HG02840 (cell line): ENCODE data around the gene SEL1L3.
"Not testable (repeated sequence)": the region's sequence is repeated elsewhere in the genome, so short reads cannot be mapped to it uniquely, and the experiment has no call there.

Source experiments
- ATAC-seq: cut with Tn5 transposase; IDR thresholded peaks from one replicate; pipeline ENCODE4 v1.9.1; 2021; ENCODE audit warnings: mild to moderate bottlenecking, moderate library complexity, moderate number of reproducible peaks; ENCODE audit not compliant: unreplicated experiment, low FRiP score

Gene SEL1L3

DNA sequence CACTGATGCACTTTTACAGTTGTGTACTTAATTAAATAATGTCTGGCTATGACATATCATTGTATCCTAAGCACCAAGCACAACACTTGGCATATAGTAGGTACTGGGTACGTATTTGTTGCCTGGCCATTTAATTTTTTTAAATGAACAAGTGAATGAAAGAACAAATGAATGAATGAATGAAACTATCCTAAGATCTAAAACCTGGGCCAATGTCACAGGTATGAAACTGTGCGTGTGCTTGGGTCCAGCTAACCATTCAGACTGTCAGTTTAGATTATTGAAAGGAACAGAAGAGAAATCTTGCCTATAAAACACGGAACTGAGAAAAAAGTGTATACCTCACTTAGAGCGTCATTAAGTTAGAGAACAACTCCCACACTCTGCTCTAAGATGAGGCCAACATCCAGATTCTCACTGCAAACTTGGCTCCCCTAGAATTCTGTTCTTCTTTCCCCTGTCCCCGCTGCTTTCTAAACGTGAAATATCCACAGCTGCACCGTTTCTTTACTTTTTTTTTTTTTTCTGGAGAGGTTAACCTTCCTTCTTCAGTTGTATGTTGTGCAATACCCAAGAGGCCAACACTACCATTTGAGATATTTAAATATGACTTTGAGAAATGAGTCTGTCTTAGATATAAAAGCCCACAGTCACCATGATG, 17.3 kb upstream of the SEL1L3 start:
- peak; percentile 49 for ATAC-seq

DNA sequence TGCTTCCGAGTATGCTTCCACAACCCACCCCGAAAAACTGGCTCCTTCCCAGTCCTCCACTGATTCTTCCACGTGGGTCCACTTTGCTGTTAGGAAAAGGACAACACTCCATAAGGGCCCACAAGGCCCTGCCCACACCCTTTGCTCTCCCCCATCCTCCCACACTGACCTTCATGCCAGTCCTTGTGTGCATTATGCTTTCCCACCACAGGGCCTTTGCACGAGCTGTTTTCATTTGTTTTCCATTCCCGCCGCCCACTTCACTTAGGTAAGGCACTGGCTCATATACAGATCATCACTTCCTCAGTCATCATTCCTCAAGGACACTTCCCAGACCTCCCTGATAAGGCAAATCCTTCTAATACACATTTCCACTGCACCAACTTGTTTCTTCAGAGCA, 16.8 kb upstream of the SEL1L3 start:
- ATAC-seq = no peak

DNA sequence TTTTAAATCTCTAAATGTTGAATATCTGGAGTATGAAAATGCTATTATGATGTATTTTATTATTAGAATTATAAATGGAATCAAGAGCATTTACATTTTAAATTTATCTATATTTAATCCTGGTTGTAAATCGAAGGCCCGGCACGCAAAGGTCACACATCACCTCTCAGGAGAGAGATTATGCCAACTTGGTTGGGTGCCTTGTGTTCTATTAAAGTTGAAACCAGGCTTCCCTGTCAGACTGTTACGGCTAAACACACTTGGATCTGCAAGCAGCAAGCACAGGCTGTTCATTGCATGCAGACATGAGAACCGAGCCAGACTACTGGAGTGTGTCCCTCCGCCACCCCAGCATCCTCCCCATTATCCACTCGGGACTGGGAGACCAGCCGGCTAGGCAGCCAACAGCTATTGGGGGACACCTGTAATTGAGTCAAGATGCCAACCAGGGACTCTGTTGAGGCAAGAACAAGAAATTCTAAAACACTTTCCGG, 16.4 kb upstream of the SEL1L3 start:
- no peak for ATAC-seq

DNA sequence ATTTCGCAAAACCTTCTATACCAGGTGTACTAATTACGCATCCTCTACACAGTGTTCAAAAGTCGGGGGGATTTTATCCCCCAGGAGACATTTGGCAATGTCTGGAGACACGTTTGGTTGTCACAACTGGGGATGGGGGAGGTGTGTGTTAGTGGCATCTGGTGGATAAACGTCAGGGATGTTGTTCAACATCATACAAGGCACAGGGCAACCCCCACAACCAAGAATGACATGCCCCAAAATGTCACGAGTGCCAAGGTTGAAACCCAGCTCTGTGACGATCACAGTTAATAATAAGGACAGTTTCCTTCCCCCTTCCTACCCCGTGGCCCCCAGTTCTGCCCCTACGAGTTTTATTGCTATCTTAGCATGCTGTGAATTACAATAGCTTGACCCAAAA, 15.9 kb upstream of the SEL1L3 start:
- no peak for ATAC-seq

DNA sequence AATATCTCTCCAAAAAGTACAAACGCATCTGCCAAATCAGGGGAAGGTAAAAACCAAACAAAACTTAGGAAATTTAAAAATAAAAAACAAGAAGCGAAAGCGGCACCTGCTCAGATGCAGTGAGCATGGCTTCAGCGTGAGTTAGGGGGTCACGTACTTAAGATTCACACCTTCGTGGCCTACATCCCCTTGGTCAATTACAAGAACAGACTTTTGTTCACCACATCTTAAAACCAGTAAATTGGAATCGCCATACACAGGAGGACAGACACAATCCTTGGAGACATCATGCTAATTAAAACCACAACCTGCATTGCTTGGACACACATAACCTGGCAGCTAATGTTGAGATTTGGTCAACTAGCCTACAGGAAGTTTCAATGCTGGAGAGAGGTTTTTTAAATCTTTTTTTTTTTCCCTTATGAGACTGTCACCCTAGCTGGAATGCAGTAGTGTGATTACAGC, 12.5 kb upstream of the SEL1L3 start:
- ATAC-seq = peak; percentile 49

DNA sequence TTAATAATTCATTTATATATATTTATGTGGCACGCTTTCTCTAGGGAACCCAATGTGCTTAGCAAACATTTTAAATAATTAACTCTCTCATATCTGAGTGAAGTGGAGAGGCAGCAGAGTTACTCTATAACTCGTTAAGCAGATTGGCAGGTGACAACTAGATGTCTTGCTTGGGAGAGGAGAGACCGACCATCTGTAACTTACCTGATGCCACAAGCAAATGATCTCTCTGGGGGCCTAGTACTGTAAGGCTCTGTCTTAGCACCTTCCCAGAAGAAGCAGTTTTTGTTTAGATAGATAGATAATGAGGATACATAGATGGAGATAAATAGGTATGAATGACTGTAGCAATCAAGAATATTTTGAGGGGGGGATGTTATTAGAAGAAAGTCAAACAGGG, 11.9 kb upstream of the SEL1L3 start:
- ATAC-seq = peak; percentile 50

DNA sequence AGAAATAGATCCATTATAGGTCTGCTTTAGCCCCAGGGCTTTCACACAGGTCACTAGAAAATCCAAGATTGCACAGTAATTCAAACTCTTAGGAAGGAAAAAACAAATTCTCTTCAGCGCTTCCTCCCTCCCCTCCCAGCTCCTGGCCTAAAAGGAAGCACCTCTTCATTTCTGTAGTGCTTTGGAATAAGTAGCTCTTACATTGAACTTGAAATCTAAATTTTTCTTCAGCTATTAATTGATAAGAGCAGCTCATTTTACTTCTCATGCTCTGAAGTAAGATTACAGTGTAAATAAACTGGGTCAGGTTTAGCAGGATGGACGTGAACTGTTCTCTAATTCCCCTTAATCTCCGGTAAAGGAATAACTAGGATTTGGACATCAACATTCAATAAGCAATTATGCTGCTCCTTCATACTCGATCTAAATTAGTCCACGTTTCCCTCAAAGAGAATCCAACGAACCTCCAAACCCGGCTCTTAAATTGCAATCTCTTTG, 10.9 kb upstream of the SEL1L3 start:
- no peak for ATAC-seq

DNA sequence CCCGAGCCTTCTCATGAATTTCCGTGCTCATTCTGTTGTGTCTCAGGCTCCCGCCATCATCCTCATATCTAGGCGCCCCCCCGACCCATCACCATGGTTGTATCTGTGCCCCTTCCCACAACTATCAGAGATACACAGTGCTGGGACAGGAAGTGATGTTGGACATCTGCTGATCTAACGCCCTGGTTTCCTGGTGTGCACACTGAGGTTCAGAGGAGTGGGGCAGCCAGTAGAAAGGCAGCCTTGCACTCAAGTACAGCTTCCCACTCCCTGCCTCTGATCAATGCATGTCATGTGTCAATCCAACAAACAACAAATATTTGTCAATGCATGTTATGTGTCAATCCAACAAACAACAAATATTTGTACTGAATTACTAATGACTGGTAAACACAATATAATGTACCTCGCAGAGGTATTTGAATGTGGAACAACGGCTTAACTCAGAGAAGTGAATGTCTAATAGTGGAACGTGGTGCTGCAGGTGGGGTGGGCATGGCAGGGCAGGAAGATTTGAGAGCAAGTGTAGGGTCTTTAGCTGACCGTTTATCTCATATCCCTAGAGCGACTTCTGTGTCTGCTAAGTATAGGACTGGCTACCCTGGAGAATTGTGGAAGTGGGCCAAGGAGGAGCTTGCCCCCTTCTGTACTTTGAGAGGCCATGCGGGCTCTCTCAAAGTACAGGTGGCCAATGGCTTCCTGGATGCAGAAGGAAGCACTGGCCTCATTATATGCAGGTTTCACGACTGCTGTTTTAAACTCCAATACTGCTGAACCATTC, 10.3 kb upstream of the SEL1L3 start:
- no peak for ATAC-seq

DNA sequence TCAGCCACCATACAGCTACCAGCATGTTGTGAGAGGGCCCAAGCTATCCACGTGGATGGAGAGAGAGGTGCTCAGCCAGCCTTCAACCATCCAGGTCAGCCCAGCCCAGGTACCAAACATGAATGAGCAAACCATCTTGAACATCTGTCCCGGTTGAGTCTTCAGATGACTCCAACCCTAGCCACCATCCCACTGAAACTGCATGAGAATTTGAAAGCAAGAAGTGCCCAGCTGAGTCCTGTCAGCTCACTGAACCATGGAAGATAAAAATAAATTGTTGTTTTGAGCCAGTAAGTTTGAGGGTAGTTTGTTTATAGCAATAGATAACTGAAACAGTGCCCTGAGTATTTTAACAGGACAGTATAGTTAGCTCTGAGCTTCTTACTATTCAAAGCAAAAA, 7.3 kb upstream of the SEL1L3 start:
- ATAC-seq = no peak

DNA sequence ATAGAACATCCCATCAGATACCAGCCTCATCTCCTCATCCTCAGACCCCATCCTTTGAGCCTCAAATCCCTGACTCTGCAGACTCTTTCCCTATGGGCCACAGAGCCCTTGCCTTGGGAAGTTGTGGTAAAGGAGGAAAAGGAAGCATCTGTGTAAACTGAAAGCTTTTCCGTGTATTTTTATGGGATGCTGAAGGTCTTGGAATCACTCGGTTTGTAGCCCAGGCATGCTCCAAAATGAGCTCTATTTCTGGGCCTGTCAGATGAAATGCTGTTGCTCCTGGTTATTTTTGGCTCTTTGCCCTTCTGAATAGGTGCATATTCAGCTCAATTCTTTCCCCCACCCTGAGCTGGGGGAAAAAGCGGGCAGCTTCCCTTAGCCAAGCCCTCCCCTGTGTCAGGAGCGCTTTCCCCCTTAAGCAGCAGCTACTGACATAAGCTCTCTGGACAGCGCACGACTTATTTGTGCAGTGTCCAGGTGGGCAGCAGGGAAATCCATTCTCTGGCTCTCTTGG, 5.0 kb upstream of the SEL1L3 start:
- ATAC-seq = no peak

DNA sequence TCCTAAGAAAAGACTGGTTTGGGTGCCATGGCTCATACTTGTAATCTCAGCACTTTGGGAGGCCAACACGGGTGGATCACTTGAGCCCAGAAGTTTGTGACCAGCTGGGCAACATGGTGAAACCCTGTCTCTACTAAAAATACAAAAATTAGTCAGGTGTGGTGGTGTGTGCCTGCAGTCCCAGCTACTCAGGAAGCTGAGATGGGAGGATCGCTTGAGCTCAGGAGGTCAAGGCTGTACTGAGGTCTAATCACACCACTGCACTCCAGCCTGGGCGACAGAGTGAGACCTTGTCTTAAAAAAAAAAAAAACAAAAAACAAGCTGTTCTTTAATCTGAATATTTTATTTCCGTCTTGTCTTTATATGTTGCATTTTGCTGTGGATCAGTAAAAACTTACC, 3.6 kb upstream of the SEL1L3 start:
- ATAC-seq = not testable (repeated sequence)

DNA sequence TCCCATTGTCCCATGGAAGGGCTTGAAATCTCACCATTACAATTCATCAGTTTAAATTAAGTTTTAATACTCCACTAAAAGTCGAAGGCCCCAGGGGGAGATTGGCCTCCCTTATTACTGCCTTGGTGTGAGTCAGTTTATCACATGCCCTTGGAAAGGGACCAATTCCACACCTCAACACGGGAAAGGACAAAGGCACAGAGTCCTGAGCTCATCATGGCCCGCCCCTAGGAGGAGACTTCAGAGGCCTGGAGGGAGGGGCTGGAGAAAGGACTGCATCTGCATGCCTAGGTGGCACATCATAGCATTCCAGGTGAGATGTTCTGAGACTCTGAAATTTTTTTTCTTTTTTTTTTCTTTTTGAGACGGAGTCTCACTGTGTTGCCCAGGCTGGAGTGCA, 2.8 kb upstream of the SEL1L3 start:
- ATAC-seq = no peak

DNA sequence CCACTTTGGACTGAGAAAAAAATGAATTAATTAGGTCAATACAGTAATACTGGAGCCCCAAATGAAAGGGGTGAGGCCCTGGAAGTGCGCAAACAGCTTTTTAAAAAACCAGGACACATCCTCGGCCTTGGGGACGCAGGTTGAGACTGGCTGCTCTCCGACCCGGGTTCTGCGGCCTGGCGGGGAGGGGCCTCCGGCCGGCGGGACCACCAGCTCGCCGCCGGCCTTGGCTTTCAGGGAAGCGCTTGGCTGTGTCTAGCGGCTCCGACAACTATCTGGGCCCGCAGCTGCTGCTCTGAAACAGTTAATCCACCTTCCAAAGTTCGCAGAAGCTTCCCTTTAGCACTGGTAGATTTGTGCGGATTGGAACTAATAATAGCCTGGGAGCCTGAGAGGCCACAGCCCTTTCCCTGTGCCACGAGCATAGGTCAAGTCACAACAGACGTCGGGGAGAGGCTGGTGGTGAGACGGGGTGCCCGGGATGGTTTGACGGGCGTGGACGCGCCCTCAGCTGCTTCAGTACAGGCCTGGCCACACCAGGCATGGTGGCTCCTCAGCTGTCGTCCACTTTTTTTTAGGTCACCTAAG, 1.1 kb upstream of the SEL1L3 start:
- ATAC-seq = no peak

DNA sequence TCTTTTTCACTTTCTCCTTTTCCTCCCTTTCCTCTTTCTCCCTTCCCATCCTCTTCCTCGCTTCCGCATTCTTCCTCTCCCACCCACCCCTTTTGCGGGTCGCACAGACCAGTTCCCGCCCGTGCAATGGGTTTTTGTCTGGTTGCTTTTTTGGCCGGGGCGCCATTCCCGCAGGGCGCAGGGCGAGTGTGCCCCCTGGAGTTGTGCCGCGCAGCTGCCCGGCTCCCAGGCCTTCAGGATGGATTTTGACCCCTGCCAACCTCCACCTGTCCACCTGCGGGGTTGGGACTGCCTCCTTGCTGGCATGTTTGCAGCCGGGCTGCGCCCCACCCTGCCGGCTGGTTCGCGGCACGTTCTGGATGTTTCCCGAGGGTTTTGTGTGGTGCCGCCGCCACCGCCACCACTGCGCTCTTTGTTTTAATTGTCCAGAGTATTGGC, 578 bp upstream of the SEL1L3 start:
- ATAC-seq = no peak

DNA sequence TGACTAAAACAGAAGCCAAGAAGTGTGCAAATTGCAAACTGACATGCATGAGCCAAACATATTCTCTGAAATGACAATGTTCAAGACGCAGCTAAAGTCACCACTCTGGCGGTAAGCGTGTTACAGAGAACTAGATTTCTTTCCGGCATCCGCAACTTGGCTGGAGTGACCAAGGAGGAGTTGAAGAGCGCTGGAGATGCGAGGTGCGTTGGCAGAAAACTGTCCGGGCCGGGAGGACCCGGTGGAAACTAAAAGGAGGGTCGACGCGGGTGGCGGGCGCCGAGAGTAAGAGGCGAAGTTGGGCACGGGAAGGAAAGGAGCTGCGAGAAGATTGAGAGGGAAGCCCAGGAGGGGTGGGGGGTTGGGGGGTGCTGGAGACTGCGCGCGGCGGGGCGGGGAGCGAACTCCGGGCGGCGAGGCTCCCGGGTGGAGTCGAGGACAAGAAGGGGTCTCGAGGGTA, 807 bp downstream of the SEL1L3 start:
- no peak for ATAC-seq

DNA sequence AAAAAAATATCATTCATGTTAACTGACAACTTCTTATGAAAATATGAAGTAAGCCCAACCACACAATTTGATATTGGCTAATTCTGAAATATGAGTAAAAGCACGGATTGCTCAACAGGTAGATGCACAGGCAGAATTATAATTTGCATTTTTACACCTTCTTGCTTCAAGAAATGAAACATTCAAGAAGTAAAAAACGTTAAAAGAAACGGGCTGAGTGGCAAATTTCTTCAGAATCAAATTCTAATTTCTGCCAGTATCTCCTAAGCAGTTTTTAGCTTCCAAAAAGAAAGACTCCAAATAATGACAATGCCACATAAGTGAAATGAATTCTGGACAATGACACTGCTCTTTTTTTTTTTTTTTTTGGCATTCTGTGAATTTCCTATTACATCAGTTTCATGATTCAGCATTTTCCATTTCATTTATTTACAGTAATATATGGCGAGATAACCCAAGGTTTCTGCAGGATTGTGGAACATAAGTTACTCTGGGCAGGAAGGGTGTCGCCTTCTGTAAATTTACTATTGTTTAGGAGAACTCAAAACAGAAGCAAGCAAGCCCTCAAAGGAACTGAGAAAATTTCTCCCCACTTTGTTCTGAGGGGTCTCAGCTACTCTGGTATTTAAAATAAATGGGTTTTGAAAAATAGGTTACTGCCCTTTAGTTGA, 1.4 kb downstream of the SEL1L3 start:
- no peak for ATAC-seq

DNA sequence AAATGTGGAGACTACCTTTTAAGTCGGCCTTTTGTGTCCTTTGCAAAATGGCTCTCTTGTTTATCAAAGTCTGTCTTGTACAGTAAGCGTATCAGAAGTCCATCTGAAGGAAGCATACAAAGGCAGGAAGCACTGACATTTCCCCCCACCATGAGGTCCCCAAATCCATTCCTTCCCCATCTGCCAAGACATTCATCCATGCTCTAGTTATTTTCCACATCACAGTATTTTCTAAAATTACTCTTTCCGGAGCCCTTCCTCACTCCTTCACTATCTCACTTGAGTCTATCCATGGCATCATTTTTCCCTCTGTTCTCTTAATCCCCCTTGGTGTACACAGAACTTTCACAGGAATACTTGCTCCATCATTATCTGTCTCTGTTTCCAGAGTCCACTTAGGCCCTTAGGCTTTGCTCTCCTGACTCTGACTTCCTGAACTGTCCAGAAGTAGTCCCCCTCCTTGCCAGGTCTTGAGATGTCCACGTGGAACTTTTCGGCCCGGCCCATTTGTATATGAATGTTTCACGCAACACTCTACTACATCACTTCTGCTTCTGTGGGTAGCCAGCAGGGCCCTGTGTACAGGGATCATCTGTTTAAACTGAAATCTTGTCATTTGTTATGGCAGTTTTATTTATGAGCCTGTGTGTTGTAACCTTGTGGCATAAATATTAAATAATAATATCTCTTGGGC, 2.1 kb downstream of the SEL1L3 start:
- no peak for ATAC-seq

DNA sequence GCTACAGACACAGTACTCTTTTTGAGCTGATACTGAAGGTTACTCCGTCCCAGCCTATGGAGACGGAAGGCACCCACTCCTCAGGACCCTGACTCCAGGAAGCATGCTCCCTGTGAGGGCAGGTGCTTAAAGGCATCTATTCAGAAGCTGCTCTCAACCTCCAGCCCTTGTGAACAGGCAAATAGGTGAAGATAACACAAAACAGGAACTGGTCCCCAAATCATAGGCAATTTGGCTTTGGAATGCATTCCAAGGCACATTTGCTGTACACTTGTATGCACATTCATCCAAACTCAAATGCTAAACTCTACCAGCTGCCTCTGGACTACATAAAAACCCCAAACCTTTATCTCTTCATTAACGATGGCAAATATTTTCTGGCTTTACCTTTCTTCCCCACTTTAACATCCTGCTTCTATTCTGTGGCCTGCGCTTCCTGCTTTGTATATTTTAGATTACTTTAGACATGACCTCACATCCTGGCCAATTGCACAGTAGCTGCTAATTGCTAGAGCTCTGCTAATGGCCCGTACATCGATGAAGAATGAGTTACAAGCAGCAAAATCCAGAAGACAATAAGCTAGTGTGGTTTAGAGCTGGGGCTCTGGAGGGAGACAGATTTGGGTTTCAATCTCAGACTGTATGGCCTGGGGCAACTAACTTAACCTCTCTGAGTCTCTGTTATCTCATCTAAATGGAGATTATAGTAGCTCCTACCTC, 3.2 kb downstream of the SEL1L3 start:
- peak; percentile 52 for ATAC-seq

DNA sequence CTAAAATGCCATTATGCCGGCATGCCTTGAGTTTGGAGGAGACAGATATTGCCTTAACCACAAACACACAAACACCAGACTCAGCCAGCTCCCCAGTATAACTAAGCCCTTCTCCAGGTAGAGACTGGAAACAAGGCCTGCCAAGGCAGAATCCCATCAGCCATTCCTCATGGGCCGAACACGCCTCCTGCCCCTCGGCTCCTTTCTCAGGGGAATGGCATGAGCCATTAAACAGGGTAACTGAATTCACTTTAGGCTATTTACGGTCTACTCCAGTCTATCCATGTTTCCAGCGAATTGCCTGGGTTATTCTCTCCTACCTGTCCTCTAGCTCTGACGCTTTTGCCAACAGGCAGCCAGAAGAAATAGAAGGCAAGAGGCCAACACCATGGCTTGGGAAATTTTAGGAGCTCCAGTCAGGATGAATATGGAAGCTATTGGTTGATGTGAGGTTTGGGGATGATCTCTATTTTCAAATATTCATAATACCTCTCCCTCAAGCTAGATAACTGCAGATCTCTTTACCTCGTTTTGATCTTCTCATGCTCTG, 4.9 kb downstream of the SEL1L3 start:
- no peak for ATAC-seq
